Neutrophil (primary cell): ENCODE measurements around the gene ZSCAN25.
"Not testable (repeated sequence)": the region's sequence is repeated elsewhere in the genome, so short reads cannot be mapped to it uniquely, and the experiment has no call there.

Experiments used
- H3K27ac ChIP-seq: fragments of 200-600 bp; sonication (generic); 2 replicates; pipeline ENCODE4 v1.5.1; 2016; ENCODE audit warnings: mild to moderate bottlenecking, moderate library complexity
- H3K27me3 ChIP-seq: fragments of 200-600 bp; sonication (generic); 2 replicates; pipeline ENCODE4 v1.6.0; 2016; ENCODE audit warnings: mild to moderate bottlenecking
- H3K36me3 ChIP-seq: fragments of 200-600 bp; sonication (generic); 2 replicates; pipeline ENCODE4 v1.5.1; 2017
- H3K4me1 ChIP-seq, 2 experiments: fragments of 200-600 bp in 1 of 2; sonication (generic) in 1 of 2; 1 replicate in 1 of 2; 2 replicates in 1 of 2; pipeline versions ENCODE4 v1.5.1 to v1.6.1; 2013 to 2016; ENCODE audit warnings: low read depth in 1 of 2, low read length in 1 of 2, mild to moderate bottlenecking in 1 of 2, moderate library complexity in 1 of 2; ENCODE audit not compliant: control insufficient read depth in 1 of 2, insufficient read depth in 1 of 2
- H3K4me3 ChIP-seq, 2 experiments: fragments of 200-600 bp in 1 of 2; sonication (generic) in 1 of 2; 1 replicate in 1 of 2; 2 replicates in 1 of 2; pipeline ENCODE4 v1.5.1; 2013 to 2016; ENCODE audit warnings: low read depth in 1 of 2, low read length in 1 of 2, mild to moderate bottlenecking in 1 of 2, moderate library complexity in 1 of 2
- H3K9me3 ChIP-seq: fragments of 200-600 bp; sonication (generic); 2 replicates; pipeline ENCODE4 v1.5.1; 2016
- CTCF ChIP-seq: fragments of 200-600 bp; sonication (generic); IDR thresholded peaks from 2 replicates; pipeline ENCODE4 v1.5.1; 2016; ENCODE audit warnings: antibody characterized with exemption

Gene ZSCAN25

GRCh38 chr7:99579956-99580777 lies 36.6 kb upstream of the ZSCAN25 start:
- Histone ChIP-seq H3K4me3 (peak overlapping the region; percentile 25 to 44), H3K27ac (no peak overlapping the region), H3K36me3 (no peaks in the 10 kb centered on the region), H3K4me1 (peaks cover 13 to 15% of the 10 kb centered on the region in 2 experiments), H3K27me3 (peaks cover 75% of the 10 kb centered on the region), H3K9me3 (no peaks in the 10 kb centered on the region)
- no peak for TF ChIP-seq CTCF

GRCh38 chr7:99580778-99581332 lies 35.9 kb upstream of the ZSCAN25 start:
- not testable (repeated sequence) for H3K9me3 ChIP-seq, H3K27ac ChIP-seq, H3K36me3 ChIP-seq
- peak overlapping the region; percentile 25 to 44 for H3K4me3 ChIP-seq
- peaks cover 82% of the 10 kb centered on the region for H3K27me3 ChIP-seq
- H3K4me1 ChIP-seq: peaks cover 13 to 15% of the 10 kb centered on the region in 2 experiments

DNA sequence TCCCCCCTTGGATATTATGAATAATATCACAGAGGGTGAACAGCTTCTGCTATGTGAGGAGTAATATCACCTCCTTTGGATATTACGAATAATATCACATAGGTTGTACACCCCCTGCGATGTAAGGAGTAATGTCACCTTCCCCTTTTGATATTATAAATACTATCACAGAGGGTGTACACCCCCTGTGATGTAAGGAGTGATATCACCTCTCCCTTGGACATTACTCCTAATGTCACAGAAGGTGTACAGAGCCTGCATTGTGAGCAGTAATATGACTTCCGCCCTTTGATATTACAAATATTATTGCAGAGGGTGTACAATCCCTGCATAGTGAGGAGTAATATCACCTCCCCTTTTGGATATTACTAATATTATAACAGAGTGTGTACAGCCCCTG lies 27.9 kb upstream of the ZSCAN25 start:
- Histone ChIP-seq H3K27me3 (peaks cover 79% of the 10 kb centered on the region), H3K27ac (no peak overlapping the region), H3K36me3 (no peaks in the 10 kb centered on the region), H3K4me1 (no peaks in the 10 kb centered on the region), H3K4me3 (no peak overlapping the region), H3K9me3 (no peaks in the 10 kb centered on the region)
- no peak for TF ChIP-seq CTCF

- Histone ChIP-seq H3K27me3 (peaks cover 45% of the 10 kb centered on the region), H3K27ac (no peak overlapping the region), H3K4me1 (no peaks in the 10 kb centered on the region), H3K36me3 (no peaks in the 10 kb centered on the region), H3K4me3 (no peak overlapping the region), H3K9me3 (no peaks in the 10 kb centered on the region)
- TF ChIP-seq CTCF: no peak
Observed at GRCh38 chr7:99594948-99595745, 21.6 kb upstream of the ZSCAN25 start.

DNA sequence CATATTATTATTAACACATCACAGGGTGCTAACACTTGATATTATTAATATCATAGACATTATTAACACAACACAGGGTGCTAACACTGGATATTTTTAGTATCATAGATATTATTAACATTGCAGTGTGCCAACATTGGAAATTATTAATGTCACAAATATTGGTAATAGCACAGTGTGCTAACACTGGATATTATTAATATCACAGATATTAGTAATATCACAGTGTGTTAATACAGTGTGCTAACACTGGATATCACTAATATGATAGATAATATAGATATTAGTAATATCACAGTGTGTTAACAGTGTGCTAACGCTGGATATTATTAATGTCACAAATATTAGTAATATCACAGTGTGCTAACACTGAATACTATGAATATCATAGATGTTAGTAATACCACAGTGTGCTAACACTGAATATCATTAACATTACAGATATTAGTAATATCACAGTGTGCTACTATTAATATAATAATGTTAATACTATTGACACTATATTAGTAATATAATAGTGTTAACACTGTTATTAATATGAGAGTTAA lies 20.3 kb upstream of the ZSCAN25 start:
- no peak for TF ChIP-seq CTCF
- H3K36me3 ChIP-seq: no peaks in the 10 kb centered on the region
- no peak overlapping the region for H3K4me3 ChIP-seq
- H3K4me1 ChIP-seq: no peaks in the 10 kb centered on the region
- H3K27me3 ChIP-seq: peaks cover 33% of the 10 kb centered on the region
- no peaks in the 10 kb centered on the region for H3K9me3 ChIP-seq
- H3K27ac ChIP-seq: no peak overlapping the region
